OCI-LY7 (cell line): ENCODE data around the gene TNFAIP8L1.

ENCODE experiments used
- EZH2phosphoT487 ChIP-seq: fragments of 200-600 bp; sonication (generic); IDR thresholded peaks from 2 replicates; pipeline ENCODE4 v1.6.1; 2018; ENCODE audit warnings: low read depth, borderline replicate concordance, mild to moderate bottlenecking, mixed run types, antibody characterized with exemption, low read length, moderate library complexity, mixed read lengths
- TF ChIP-seq, protein P1 (sequence below): fragments of 200-600 bp; sonication (generic); conservative IDR thresholded peaks from 2 replicates; pipeline ENCODE4 v1.5.1; 2014; ENCODE audit warnings: mild to moderate bottlenecking, antibody characterized with exemption, low read length, moderate library complexity, mixed read lengths

DNA sequence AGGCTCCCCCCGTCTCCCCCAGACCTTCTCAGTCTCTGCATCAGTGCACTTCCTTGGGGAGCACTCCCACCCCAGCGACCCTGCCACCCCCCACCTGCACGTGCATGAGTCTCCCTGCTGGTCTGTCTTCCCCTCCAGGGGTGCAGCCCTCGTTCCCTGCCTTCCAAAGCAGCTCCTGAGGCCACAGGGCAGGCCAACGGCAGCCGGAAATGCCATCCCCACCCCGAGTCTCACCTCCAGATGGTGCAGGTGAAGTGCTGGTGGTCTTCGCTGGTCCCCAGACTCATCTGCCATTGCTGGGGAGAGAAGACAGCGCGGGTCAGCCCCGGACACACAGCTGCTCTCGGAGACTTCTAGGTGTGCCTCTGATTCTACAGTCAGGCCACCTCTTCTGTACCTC is 25.3 kb downstream of the TNFAIP8L1 start:
- TF ChIP-seq EZH2phosphoT487, result no peak
- TF ChIP-seq, protein P1, sequence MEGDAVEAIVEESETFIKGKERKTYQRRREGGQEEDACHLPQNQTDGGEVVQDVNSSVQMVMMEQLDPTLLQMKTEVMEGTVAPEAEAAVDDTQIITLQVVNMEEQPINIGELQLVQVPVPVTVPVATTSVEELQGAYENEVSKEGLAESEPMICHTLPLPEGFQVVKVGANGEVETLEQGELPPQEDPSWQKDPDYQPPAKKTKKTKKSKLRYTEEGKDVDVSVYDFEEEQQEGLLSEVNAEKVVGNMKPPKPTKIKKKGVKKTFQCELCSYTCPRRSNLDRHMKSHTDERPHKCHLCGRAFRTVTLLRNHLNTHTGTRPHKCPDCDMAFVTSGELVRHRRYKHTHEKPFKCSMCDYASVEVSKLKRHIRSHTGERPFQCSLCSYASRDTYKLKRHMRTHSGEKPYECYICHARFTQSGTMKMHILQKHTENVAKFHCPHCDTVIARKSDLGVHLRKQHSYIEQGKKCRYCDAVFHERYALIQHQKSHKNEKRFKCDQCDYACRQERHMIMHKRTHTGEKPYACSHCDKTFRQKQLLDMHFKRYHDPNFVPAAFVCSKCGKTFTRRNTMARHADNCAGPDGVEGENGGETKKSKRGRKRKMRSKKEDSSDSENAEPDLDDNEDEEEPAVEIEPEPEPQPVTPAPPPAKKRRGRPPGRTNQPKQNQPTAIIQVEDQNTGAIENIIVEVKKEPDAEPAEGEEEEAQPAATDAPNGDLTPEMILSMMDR, result no peak
